ENCODE data around the gene BFSP2.

The BFSP2 gene

GRCh38 chr3:133386876-133387275, 13.0 kb upstream of the BFSP2 start:
- no peaks in the 10 kb centered on the region for H3K79me2 ChIP-seq (ENCODE audit: insufficient read depth, low read length)
- H3K27me3 ChIP-seq (ENCODE audit: insufficient read depth, low read length): no peaks in the 10 kb centered on the region
- no peak overlapping the region for H3K27ac ChIP-seq (ENCODE audit: low read depth, low read length, poor library complexity, severe bottlenecking)
- H3K4me1 ChIP-seq (ENCODE audit: insufficient read depth, low read length, severe bottlenecking): no peaks in the 10 kb centered on the region
- H3F3A ChIP-seq (ENCODE audit: insufficient read depth, low read length): no peaks in the 10 kb centered on the region
- TF ChIP-seq EZH2 (IDR thresholded peaks at IDR 0.05; ENCODE audit: borderline replicate concordance, low read length) (no peak), CTCF (IDR thresholded peaks at IDR 0.05; ENCODE audit: low read length) (peak; percentile 37; the same call in 1 of the 2 replicates)
- no peak overlapping the region for H2AFZ ChIP-seq (ENCODE audit: low read length)
- no peaks in the 10 kb centered on the region for H3K9me2 ChIP-seq (ENCODE audit: low read depth, low read length)
- H3K4me2 ChIP-seq (ENCODE audit: low read length): no peak overlapping the region
- H3K9me3 ChIP-seq (ENCODE audit: low read length): no peaks in the 10 kb centered on the region
- H3K36me3 ChIP-seq (ENCODE audit: insufficient read depth, low read length): no peaks in the 10 kb centered on the region
- H3K4me3 ChIP-seq (ENCODE audit: low read depth, low read length, poor library complexity, severe bottlenecking): no peak overlapping the region
- no peaks in the 10 kb centered on the region for H4K20me1 ChIP-seq (ENCODE audit: insufficient read depth, low read length)
- H3K9ac ChIP-seq (ENCODE audit: low read length): no peak overlapping the region

DNA sequence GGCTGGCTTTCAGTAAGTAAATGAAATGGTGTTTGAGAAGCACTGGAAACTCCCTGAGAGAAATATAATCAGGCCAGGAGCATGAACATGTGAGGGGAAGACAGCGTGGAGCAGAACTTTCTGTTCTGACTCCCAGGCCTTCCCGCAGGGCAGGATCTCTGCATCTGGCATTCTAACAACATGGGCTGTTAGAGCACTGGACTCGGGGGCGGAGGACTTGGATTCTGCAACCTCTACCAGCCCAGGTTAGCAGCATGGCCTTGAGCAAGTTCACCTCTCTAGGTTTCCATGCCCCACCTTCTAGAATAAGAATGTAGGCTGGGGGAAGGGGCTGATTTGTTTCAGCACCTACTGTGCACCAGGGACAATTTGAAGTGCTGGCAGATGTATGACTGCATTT, 12.5 kb upstream of the BFSP2 start:
- H3K27ac ChIP-seq (ENCODE audit: low read depth, low read length, poor library complexity, severe bottlenecking): no peak overlapping the region

DNA sequence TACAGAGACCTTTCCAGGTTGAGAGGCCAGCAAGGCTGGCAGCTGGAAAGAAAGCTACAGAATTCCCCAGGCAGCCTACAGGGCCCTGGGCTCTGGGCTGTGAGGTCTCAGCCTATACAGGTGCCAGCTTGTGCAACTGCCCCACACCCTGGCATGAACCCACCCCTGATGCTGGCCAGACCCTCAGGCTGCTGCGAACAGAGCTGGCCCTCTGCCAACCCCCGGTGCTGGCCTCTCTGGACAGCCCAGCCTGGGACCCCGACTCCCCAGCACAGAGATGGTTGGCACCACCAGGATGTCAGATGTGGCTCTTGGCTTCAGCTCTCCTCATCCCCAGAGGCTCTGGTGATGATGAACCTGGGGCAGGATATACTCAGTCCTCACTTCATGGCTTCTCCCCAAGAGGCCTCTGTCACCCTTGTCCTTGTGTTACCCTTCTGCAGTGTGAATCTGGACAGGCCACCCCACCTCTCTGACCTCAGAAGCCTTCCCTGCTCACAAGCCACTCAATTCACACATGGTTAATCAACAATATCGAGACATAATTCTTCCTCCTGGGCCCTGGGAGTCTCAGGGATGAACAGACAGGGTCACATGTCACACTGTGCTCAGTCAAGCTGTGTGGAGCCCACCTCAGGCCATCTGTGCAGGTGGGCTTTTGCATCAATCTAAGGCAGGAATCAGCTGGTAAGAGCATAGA, 11.0 kb upstream of the BFSP2 start:
- Histone ChIP-seq H2AFZ (ENCODE audit: low read length) (no peak overlapping the region), H3K9me3 (ENCODE audit: low read length) (no peaks in the 10 kb centered on the region), H3K79me2 (ENCODE audit: insufficient read depth, low read length) (no peaks in the 10 kb centered on the region), H3F3A (ENCODE audit: insufficient read depth, low read length) (no peaks in the 10 kb centered on the region), H4K20me1 (ENCODE audit: insufficient read depth, low read length) (no peaks in the 10 kb centered on the region), H3K36me3 (ENCODE audit: insufficient read depth, low read length) (no peaks in the 10 kb centered on the region), H3K27ac (ENCODE audit: low read depth, low read length, poor library complexity, severe bottlenecking) (no peak overlapping the region), H3K4me1 (ENCODE audit: insufficient read depth, low read length, severe bottlenecking) (no peaks in the 10 kb centered on the region), H3K27me3 (ENCODE audit: insufficient read depth, low read length) (no peaks in the 10 kb centered on the region), H3K4me2 (ENCODE audit: low read length) (no peak overlapping the region), H3K9me2 (ENCODE audit: low read depth, low read length) (no peaks in the 10 kb centered on the region), H3K4me3 (ENCODE audit: low read depth, low read length, poor library complexity, severe bottlenecking) (no peak overlapping the region), H3K9ac (ENCODE audit: low read length) (no peak overlapping the region)
- no peak for TF ChIP-seq CTCF (IDR thresholded peaks at IDR 0.05; ENCODE audit: low read length)
- no peak for TF ChIP-seq EZH2 (IDR thresholded peaks at IDR 0.05; ENCODE audit: borderline replicate concordance, low read length)

More for the DNA sequence above, 12.5 kb upstream of the BFSP2 start:
- TF ChIP-seq CTCF (IDR thresholded peaks at IDR 0.05; ENCODE audit: low read length) (no peak), EZH2 (IDR thresholded peaks at IDR 0.05; ENCODE audit: borderline replicate concordance, low read length) (no peak)
- no peaks in the 10 kb centered on the region for H3K36me3 ChIP-seq (ENCODE audit: insufficient read depth, low read length)
- H2AFZ ChIP-seq (ENCODE audit: low read length): no peak overlapping the region
- no peaks in the 10 kb centered on the region for H3K79me2 ChIP-seq (ENCODE audit: insufficient read depth, low read length)
- no peaks in the 10 kb centered on the region for H3K27me3 ChIP-seq (ENCODE audit: insufficient read depth, low read length)
- no peaks in the 10 kb centered on the region for H3K4me1 ChIP-seq (ENCODE audit: insufficient read depth, low read length, severe bottlenecking)
- H3K9ac ChIP-seq (ENCODE audit: low read length): no peak overlapping the region
- no peaks in the 10 kb centered on the region for H3K9me3 ChIP-seq (ENCODE audit: low read length)
- no peaks in the 10 kb centered on the region for H3K9me2 ChIP-seq (ENCODE audit: low read depth, low read length)
- no peak overlapping the region for H3K4me3 ChIP-seq (ENCODE audit: low read depth, low read length, poor library complexity, severe bottlenecking)
- H3K4me2 ChIP-seq (ENCODE audit: low read length): no peak overlapping the region
- no peaks in the 10 kb centered on the region for H3F3A ChIP-seq (ENCODE audit: insufficient read depth, low read length)
- H4K20me1 ChIP-seq (ENCODE audit: insufficient read depth, low read length): no peaks in the 10 kb centered on the region
